Measurements from ENCODE around the gene CCL28.
A peak's percentile ranks its signal among the peaks of the same experiment; 100 is the strongest.
"Not testable (repeated sequence)": the region's sequence is repeated elsewhere in the genome, so short reads cannot be mapped to it uniquely, and the experiment has no call there.

Gene CCL28

DNA sequence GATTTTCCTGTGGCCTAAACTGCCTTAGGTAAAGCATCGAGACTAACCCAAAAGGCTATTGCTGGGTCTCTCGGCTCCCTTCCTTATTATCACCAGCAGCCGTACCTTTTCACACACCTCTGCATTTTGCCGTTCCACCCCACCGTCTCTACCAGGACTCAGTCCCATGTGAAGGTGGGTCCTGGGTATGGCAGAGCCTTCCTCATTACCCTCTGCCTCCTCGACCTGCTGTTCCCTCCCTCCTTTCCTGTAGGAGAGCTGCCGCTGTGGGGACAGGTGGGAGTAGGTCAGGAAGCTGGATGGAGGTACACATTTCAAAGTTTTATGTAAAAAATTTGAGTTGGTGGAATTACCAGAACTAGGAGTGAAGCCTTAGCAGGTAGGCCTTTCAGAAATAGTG, 1.8 kb downstream of the CCL28 start:
- no peak for DNase-seq

- no peak for DNase-seq
Observed at GRCh38 chr5:43409809-43410271, 2.4 kb downstream of the CCL28 start.

DNA sequence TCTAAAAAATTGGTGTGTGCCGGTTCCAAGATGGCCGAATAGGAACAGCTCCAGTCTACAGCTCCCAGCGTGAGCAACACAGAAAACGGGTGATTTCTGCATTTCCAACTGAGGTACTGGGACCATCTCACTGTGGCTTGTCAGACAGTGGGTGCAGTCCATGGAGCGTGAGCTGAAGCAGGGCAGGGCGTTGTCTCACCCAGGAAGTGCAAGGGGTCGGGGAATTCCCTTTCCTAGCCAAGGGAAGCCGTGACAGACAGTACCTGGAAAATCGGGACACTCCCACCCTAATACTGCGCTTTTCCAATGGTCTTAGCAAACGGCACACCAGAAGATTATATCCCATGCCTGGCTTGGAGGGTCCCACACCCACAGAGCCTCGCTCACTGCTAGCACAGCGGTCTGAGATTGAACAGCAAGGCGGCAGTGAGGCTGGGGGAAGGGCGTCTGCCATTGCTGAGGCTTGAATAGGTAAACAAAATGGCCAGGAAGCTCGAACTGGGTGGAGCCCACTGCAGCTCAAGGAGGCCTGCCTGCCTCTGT, 9.6 kb downstream of the CCL28 start:
- DNase-seq = not testable (repeated sequence)

DNA sequence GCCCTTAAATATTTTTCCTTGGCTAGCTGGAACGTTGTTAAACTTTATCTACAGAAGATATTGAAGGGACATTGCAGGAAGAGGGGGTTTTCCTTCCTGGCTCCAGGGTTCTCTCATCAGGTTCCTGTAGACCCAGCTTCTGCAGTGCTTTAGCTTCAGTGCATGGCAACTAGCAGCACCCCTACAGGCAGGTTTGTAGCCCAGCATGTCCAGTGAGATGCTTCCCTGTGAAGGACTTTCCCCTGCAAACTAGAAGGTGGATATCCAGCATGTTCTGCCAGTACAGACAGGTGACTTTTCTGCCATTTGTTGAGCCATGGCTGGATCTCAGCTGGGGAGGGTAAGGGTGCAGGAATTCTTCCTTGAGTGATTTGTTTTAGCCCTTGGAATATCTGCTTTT, 10.4 kb downstream of the CCL28 start:
- DNase-seq = no peak

DNA sequence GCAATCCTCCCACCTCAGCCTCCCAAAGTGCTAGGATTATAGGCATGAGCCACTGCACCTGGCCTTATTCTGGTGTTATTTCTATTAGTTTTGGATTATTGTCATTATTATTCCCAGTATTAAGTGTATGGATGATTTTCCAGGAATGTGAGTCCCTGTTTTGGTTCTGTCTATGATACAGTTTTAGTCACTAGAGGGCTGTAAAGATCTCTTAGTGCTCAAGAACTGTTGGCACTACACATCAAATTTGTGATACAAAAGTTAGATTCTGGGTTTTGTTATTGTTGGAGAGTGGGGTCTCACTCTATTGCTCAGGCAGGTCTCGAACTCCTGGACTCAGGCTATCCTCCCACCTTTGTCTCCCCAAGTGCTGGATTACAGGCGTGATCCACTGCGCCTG, 12.1 kb downstream of the CCL28 start:
- no peak for DNase-seq

DNA sequence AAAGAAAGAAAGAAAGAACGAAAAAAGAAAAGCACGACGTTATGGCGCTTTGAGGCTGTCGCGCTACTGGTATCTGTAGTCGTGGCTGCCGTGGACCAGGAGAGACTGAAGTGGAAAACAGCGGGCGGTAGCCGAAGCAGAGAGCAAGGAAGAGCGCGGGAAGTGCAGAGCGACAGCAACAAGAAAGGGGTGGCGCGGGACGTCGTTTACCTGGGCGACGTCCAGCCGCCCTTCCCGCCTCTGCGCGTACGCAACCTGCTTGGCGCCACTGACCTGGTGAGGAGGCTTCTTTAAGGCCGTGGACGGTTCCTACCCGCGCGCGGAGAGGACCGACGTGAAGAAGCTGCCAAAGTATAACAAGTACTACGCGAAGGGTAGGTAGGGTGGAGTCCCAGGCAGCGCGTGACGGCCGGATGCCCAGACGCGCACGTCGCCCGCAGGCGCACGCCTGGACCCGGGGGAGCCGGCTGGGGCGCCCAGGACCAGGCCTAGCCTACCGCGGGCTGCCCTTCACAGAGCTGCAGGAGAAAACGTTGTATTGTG, 15.4 kb downstream of the CCL28 start:
- DNase-seq = peak in 3 of 56 donors; percentile 2 to 13 (median 12)

- DNase-seq = no peak
Observed at GRCh38 chr5:43390471-43390870, 21.7 kb downstream of the CCL28 start.

DNA sequence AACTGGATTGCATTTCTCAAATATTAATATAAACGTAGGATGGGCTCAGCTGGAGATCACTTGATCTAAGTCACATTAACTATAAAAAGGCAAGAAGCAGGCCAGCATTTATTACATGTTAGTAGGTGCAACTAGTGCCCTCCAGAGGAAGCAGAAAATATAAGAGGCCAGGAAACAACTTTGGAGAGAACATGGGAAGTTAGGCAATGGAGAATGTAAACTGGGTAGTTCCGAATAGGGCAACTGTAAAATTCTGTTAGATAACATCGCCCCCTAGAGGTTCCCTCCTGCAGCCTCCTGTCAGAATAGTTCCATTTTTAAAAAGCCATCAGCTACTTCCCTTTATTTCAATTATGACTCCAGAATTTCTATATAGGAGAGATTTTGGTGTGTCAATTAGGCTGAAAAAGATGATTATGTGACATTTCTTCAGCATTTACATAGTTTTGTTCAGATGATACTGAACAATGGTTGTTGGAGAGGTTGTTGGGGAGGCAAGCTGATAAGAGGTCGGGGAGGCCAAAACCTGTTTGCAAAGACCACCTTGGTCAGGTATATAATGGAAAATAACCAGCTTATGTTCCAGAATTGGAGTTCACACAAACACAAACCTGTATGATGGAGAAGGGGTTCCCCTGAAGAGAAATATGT, 22.4 kb downstream of the CCL28 start:
- peak in 33 of 56 donors; percentile 2 to 75 (median 15) for DNase-seq

- DNase-seq = peak in 8 of 56 donors; percentile 1 to 46 (median 8)
Observed at GRCh38 chr5:43386960-43387362, 25.2 kb downstream of the CCL28 start.

DNA sequence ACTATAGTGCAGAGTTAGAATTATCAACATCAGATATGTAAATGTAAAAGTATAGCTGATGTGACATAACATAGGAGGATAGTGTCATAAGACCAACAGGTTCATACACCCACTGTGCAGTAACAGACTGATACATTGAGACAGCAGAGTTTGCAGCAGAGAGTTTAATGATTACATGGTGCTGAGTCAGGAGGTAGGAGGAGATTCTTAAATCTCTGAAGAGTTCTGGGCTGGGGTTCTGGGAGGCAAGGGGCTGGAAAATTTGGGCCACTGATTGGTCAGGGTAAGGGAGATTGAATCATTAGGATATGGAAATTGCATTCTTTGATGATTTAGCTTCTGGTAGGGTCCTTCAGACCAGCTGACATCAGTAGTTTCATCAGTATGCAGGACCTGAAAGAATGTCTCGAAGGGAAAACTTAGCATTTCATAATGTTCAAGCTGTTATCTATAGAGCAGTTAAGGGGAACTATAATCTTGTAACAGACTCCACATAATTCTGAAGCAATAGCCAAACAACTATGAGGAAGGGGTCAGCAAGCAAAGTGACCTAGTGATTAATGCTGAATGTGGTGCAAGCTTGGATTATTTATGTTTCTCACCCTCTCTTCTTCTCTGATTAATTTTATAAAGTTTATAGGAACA, 35.6 kb downstream of the CCL28 start:
- no peak for DNase-seq

DNA sequence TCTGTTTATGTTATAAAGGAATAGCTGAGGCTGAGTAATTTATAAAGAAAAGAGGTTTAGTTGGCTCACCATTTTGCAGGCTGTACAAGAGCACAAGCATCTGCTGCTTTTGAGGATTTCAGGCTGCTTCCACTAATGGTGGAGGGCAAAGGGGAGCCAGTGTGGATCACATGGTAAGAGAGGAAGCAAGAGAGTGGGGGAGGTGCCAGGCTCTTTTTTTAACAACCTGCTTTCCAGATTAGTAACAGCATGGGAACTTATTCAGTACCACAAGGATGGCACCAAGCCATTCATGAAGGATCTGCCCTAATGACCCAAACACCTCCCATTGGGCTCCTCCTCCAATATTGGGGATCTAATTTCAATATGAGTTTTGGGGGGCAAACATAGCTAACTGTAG, 40.4 kb downstream of the CCL28 start:
- no peak for DNase-seq

DNA sequence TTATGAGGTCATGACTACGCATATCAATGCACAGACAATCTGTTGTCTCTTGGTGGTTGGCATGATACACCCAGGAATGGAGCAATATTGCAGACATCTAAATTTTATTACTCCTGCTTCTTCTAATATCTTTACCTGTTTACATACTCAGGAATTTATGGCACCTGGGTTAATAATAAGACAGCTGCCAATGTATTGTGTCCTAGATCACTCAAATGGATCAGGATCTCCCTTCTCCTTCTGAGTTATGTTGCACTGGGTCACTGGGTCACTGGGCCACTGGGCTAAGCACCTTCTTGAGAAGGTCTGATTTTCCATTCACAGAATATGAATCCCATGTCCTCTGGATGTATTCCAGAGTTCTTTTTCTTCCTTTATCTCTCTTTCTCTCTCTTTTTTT, 41.8 kb downstream of the CCL28 start:
- DNase-seq = no peak

DNA sequence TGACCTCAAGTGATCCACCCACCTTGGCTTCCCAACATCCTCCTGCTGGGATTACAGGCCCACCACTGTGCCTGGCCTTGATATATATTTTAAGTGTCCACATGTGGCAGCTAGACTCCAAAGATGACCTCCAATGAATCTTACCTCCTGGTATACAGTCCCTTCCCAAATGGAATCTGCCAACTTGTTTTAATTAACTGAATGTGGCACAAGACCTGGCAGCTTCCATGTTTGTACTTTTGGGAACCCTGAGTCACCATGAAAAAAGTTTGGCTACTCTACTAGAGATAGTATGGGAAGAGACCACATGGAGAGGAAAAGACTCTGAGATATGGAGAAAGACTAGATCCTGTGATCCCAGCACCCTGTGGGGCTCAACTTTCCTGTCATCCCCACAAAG, 42.5 kb downstream of the CCL28 start:
- DNase-seq = no peak

GRCh38 chr5:43367909-43368669, 44.1 kb downstream of the CCL28 start:
- DNase-seq = no peak

DNA sequence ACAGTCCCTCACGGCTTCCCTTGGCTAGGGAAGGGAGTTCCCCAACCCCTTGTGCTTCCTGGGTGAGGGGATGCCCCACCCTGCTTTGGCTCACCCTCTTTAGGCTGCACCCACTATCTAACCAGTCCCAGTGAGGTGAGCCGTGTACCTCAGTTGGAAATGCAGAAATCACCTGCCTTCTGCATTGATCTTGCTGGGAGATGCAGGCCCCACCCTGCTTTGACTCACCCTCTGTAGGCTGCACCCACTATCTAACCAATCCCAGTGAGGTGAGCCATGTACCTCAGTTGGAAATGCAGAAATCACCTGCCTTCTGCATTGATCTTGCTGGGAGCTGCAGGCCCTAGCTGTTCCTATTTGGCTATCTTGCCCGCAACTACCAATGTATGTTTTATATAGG, 44.7 kb downstream of the CCL28 start:
- no peak for DNase-seq

GRCh38 chr5:43366680-43367246, 45.4 kb downstream of the CCL28 start:
- not testable (repeated sequence) for DNase-seq

GRCh38 chr5:43365155-43365554, 47.0 kb downstream of the CCL28 start:
- not testable (repeated sequence) for DNase-seq

DNA sequence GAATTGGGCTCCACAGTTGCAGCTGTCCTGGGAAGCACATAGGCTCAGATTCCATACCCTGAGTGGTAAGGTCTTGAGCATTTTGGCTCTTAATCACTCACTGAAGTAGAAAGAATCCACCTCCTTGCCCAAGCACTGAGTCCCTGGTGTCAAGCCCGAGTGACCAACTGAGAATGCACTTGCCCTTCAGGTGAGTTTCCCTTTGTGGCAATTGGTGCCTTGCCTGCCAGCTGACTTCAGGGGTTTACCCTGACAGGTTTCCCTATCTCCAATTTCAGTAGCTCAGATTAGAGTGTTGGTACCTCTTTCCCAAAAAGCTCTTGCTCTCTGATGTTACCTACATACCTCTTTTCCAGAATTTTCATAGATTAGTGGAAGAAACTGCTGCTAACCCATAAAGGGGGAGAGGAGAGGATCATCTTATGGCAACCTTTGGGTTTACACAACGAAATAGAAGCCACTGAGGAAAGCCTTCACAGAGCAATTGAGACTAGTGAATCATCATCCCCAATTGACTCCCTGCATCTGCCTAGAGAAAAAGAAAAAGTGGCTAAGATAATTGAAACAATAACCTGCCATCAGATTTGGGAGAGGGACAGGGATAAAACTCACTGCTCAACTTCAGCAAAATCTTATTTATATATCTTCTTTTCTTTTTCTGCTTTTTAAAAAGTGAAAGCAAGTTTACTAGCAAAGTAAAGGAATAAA, 48.6 kb downstream of the CCL28 start:
- DNase-seq = no peak

DNA sequence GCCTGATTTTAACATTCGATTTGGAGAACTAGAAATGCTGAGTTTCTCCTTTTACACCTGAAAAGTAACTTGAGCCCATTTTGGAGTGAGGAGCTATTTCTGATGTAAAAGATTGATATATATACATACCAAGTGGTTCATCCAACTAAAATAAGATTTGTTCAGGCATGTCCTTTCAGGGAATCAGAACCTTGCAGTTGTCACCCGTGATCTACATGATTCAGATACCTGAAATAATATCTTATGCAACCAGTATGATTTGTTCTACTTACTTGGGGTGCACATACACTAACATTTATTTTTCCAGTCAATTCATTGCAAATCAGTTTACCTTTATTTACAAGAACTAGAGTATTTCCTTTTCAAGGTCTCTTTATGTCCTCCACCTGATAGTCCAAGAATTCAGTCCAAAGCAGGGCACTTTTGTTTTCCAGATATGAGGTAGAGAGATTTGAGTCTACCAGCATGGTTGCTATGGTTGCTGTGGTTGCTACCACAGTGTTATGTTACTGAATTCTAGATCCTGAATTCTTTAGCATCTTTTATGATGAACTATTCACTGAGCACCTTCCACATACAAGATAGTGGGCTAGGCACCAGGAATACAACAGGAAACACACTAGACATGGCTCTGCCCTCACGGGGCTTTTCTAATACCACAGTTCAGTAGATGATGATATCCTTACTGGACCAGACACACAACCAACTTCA, 49.3 kb downstream of the CCL28 start:
- DNase-seq = no peak

DNA sequence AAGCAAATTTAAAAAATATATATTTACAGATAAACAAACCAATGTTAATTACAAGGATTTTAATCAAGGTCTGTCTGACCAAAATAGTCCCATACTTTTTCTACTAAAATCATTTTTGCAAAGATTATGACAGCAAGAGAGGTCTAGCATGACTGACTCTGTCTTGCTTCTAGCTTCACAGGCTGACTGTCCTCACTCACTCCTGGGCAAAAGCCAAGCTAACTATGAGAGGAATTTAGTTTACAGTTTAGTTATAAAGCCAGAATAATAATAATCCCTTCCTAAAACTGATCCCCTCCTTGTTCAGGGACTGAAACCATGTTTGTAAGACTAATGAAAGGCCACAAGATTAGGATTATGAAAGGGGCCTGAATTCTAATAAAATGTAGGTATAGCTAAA, 53.5 kb downstream of the CCL28 start:
- no peak for DNase-seq
